GM12878 (cell line): ENCODE results near the gene GAS2L1.

ENCODE experiments used
- BCL11A ChIP-seq: IDR thresholded peaks from 2 replicates; pipeline ENCODE4 v1.6.1; 2011; ENCODE audit warnings: low read depth, low read length
- BRCA1 ChIP-seq: IDR thresholded peaks from 2 replicates; pipeline ENCODE4 v1.6.1; 2011; ENCODE audit warnings: low read depth, low read length, improper control_type of control experiment
- CTCF ChIP-seq, 3 experiments: IDR thresholded peaks in 2 of 3; conservative IDR thresholded peaks in 1 of 3; 2 replicates each; pipeline ENCODE4 v1.5.1; 2011; ENCODE audit warnings: low read depth in 3 of 3, low read length in 3 of 3, mild to moderate bottlenecking in 3 of 3, control low read depth in 2 of 3, moderate library complexity in 2 of 3, inconsistent platforms in 1 of 3, mixed read lengths in 1 of 3; ENCODE audit not compliant: control insufficient read depth in 2 of 3, insufficient read depth in 1 of 3; ENCODE audit errors: extremely low read depth in 1 of 3
- E2F4 ChIP-seq: IDR thresholded peaks from 2 replicates; pipeline ENCODE4 v1.6.1; 2012; ENCODE audit warnings: low read depth, low read length, improper control_type of control experiment
- EP300 ChIP-seq, 2 experiments: fragments of 150-350 bp in 1 of 2; IDR thresholded peaks; 2 replicates each; pipeline ENCODE4 v1.6.1; 2011 to 2012; ENCODE audit warnings: low read depth in 2 of 2, low read length in 2 of 2, borderline replicate concordance in 1 of 2, improper control_type of control experiment in 1 of 2, inconsistent platforms in 1 of 2; ENCODE audit not compliant: control insufficient read depth in 1 of 2
- EZH2 ChIP-seq: IDR thresholded peaks from 2 replicates; pipeline ENCODE4 v1.6.1; 2012; ENCODE audit warnings: low read depth, mild to moderate bottlenecking, control low read depth, inconsistent platforms, low read length, borderline replicate concordance; ENCODE audit not compliant: control insufficient read depth
- FOXK2 ChIP-seq: fragments of 450-650 bp; IDR thresholded peaks from 2 replicates; pipeline ENCODE4 v1.6.1; 2017; ENCODE audit warnings: mild to moderate bottlenecking, moderate library complexity
- MYB ChIP-seq: fragments of 150-350 bp; IDR thresholded peaks from 2 replicates; pipeline ENCODE4 v1.6.1; 2014; ENCODE audit warnings: mild to moderate bottlenecking, low read depth, low read length, borderline replicate concordance
- POLR2A ChIP-seq: IDR thresholded peaks from 2 replicates; pipeline ENCODE4 v1.6.1; 2011; ENCODE audit warnings: low read depth, mild to moderate bottlenecking, low read length
- POLR2AphosphoS5 ChIP-seq: IDR thresholded peaks from 2 replicates; pipeline ENCODE4 v1.6.1; 2011; ENCODE audit warnings: mild to moderate bottlenecking, low read length, inconsistent platforms
- RFX5 ChIP-seq: IDR thresholded peaks from 2 replicates; pipeline ENCODE4 v1.6.1; 2011; ENCODE audit warnings: low read depth, low read length, improper control_type of control experiment
- TCF12 ChIP-seq: IDR thresholded peaks from 2 replicates; pipeline ENCODE4 v1.6.1; 2011; ENCODE audit warnings: low read depth, mild to moderate bottlenecking, low read length
- USF2 ChIP-seq: IDR thresholded peaks from 2 replicates; pipeline ENCODE4 v1.6.1; 2011; ENCODE audit warnings: low read depth, low read length, improper control_type of control experiment, borderline replicate concordance

GRCh38 chr22:29260031-29260560 is 46.4 kb upstream of the GAS2L1 start:
- TF ChIP-seq BRCA1 (no peak), CTCF (IDR thresholded peaks at IDR 0.05 in 2 of 3, conservative IDR thresholded peaks at IDR 0.05 in 1 of 3; ENCODE audit: control insufficient read depth in 2 of 3, extremely low read depth in 1 of 3, insufficient read depth in 1 of 3, low read depth in 3 of 3, low read length in 3 of 3) (no peak), USF2 (no peak), POLR2AphosphoS5 (no peak; the same call in 1 of the 2 replicates), EZH2 (no peak), FOXK2 (no peak), BCL11A (no peak), POLR2A (no peak; the same call in 1 of the 2 replicates), TCF12 (no peak), MYB (no peak), E2F4 (no peak), EP300 (IDR thresholded peaks at IDR 0.05; ENCODE audit: borderline replicate concordance in 1 of 2, control insufficient read depth in 1 of 2, low read depth in 2 of 2, low read length in 2 of 2) (no peak), RFX5 (no peak)
